Stimulated activated naive B cell treated with anti-CD40 and anti-IgM and Interleukin-4, amounts not matched to agents 10 μg/mL and 1 μg/mL and 100 μg/mL, for 72 hours (primary cell): ENCODE measurements around the gene KRTAP3-2.

Experiments used
- ATAC-seq, 2 donors: fragments of 150-1000 bp; cut with Tn5 transposase; replicated peaks; 2 replicates each; pipeline ENCODE4 v1.10.0; 2021; ENCODE audit warnings: moderate library complexity in 1 of 2
- DNase-seq: peaks from one replicate; pipeline ENCODE4 v3.0.0; 2021
- H3K27ac Mint-ChIP-seq: one replicate; pipeline ENCODE4 v1.8.0; 2022; ENCODE audit warnings: mild to moderate bottlenecking, mixed read lengths
- H3K27me3 Mint-ChIP-seq, 2 donors: one replicate each; pipeline ENCODE4 v1.8.0; 2022; ENCODE audit warnings: mixed read lengths in 2 of 2
- H3K36me3 Mint-ChIP-seq, 2 donors: one replicate each; pipeline ENCODE4 v1.8.0; 2022; ENCODE audit warnings: mixed read lengths in 2 of 2, mild to moderate bottlenecking in 1 of 2
- H3K4me1 Mint-ChIP-seq, 2 donors: one replicate each; pipeline ENCODE4 v1.8.0; 2022; ENCODE audit warnings: mixed read lengths in 2 of 2, mild to moderate bottlenecking in 1 of 2
- H3K4me3 Mint-ChIP-seq, 2 donors: one replicate each; pipeline ENCODE4 v1.8.0; 2022; ENCODE audit warnings: mild to moderate bottlenecking in 2 of 2, mixed read lengths in 2 of 2, moderate library complexity in 1 of 2
- H3K9me3 Mint-ChIP-seq, 2 donors: one replicate each; pipeline ENCODE4 v1.8.0; 2022; ENCODE audit warnings: mixed read lengths in 2 of 2, mild to moderate bottlenecking in 1 of 2

Gene KRTAP3-2

GRCh38 chr17:40996829-40997228, 2.9 kb downstream of the KRTAP3-2 start:
- no peak for ATAC-seq
- Mint-ChIP-seq H3K36me3 (peaks cover 0 to 2% of the 10 kb centered on the region in 2 donors), H3K27me3 (peaks cover 31 to 49% of the 10 kb centered on the region in 2 donors), H3K4me3 (no peak overlapping the region), H3K9me3 (no peaks in the 10 kb centered on the region), H3K27ac (no peak overlapping the region), H3K4me1 (no peaks in the 10 kb centered on the region)
- DNase-seq, result no peak

DNA sequence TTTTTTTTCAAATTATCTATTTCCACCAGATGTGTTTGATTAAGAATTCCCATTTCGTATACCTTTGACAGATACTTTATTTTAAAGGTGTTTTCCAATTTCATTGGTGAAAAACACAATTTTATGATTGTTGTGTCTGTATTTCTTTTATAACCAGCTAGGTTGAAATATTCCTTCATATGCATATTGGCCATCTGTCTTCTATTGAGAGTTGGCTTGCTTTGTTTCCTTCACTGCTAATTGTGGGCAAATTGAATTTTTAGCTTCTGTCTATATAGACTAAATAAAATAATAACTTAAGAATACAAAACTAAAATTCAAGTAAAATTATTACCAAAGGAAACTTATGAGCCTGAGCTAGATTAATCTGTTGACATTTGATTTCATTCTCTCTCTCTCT, 4.6 kb downstream of the KRTAP3-2 start:
- Mint-ChIP-seq H3K36me3 (peaks cover 0 to 2% of the 10 kb centered on the region in 2 donors), H3K27me3 (peaks cover 34 to 54% of the 10 kb centered on the region in 2 donors), H3K4me3 (no peak overlapping the region), H3K9me3 (no peaks in the 10 kb centered on the region), H3K27ac (no peak overlapping the region), H3K4me1 (no peaks in the 10 kb centered on the region)
- ATAC-seq, result no peak
- DNase-seq, result no peak

- H3K4me3 Mint-ChIP-seq, result no peak within 1 kb of the TSS
- DNase-seq (no peak), ATAC-seq (no peak)
- no peaks in the 10 kb centered on the region for H3K9me3 Mint-ChIP-seq
- peaks cover 0 to 2% of the 10 kb centered on the region in 2 donors for H3K36me3 Mint-ChIP-seq
- H3K27ac Mint-ChIP-seq, result no peak within 1 kb of the TSS
- H3K4me1 Mint-ChIP-seq, result no peaks in the 10 kb centered on the region
- H3K27me3 Mint-ChIP-seq, result peaks cover 27 to 47% of the 10 kb centered on the region in 2 donors
These were observed 5.9 kb downstream of the KRTAP3-2 start, which contains the start of gene KRTAP3-3 for GRCh38 chr17:40993839-40994238. TSS of gene KRTAP3-3 (minus strand) at chr17:40994164. CDS start at chr17:40994097, 67 bp downstream.

DNA sequence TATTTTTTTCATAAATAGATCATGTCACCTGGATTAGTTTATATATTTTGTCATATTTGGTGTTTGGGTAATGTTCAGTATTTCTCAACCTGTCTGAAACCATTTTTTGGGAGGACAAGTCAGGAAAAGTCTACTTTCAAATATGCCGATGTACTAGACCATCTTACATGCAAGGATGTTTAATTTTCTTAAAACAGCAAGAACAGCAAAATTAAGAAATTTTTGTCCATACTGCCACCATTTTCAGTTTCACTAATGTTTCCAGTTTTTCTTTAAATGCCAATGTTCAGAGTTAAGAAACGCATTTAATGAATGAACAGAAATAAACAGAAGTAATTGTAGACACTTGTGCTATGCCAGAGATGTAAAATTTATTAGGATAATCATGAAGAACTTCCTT, 6.6 kb downstream of the KRTAP3-2 start:
- no peak for ATAC-seq
- Mint-ChIP-seq H3K27ac (no peak overlapping the region), H3K4me1 (no peaks in the 10 kb centered on the region), H3K27me3 (peaks cover 27 to 43% of the 10 kb centered on the region in 2 donors), H3K36me3 (peaks cover 0 to 2% of the 10 kb centered on the region in 2 donors), H3K4me3 (no peak overlapping the region), H3K9me3 (no peaks in the 10 kb centered on the region)
- no peak for DNase-seq

GRCh38 chr17:40992666-40993065, 7.0 kb downstream of the KRTAP3-2 start:
- H3K4me1 Mint-ChIP-seq, result peaks cover 1 to 3% of the 10 kb centered on the region in 2 donors
- no peak overlapping the region for H3K27ac Mint-ChIP-seq
- ATAC-seq (no peak), DNase-seq (no peak)
- H3K9me3 Mint-ChIP-seq, result no peaks in the 10 kb centered on the region
- H3K27me3 Mint-ChIP-seq, result peaks cover 25 to 40% of the 10 kb centered on the region in 2 donors
- no peak overlapping the region for H3K4me3 Mint-ChIP-seq
- H3K36me3 Mint-ChIP-seq, result peaks cover 0 to 2% of the 10 kb centered on the region in 2 donors

DNA sequence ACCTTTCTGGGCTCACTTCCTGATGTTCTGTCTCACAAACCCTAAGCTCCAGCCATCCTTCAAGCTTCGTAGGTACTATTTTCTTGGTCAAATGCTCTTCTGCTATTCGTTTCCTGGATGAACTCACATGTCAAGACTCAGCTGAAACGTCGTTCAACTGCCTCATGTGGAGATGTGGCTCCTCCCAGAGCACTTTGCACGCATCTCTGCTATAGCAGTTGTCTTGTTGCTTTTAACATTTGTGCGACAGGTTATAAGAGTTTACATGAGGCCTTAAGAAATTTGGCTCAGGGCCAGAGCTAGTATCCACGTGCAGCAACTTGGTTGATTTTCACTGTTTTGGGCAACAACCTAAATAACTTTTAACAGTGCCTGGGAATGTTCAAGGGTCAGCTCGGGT, 12.8 kb downstream of the KRTAP3-2 start:
- H3K36me3 Mint-ChIP-seq, result no peaks in the 10 kb centered on the region
- H3K27ac Mint-ChIP-seq, result no peak overlapping the region
- no peak for DNase-seq
- H3K9me3 Mint-ChIP-seq, result no peaks in the 10 kb centered on the region
- peaks cover 3 to 7% of the 10 kb centered on the region in 2 donors for H3K4me1 Mint-ChIP-seq
- ATAC-seq, result no peak
- peaks cover 14 to 20% of the 10 kb centered on the region in 2 donors for H3K27me3 Mint-ChIP-seq
- H3K4me3 Mint-ChIP-seq, result no peak overlapping the region

DNA sequence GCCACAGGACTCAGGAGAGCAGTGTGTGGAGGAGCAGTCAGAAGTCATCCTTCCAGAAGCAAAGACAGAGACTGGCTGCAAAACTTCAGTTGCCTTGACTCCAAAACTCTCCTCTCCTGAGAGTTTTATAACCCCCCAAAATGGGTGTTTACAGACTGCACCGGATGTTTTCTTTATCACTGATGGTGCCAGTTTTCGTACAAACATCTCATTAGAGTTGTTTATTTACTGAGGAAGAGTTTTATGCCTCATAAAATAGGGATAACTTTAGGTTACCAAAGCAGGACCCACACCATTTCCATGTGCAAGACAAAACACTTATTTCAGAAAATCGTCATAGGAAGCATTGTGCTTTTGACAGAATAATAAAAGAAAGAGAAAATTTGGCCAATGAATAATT, 15.5 kb downstream of the KRTAP3-2 start, which contains the start of gene KRT40:
Gene KRT40 (minus strand): TSS at position 101 of the 400 bp plus-strand sequence. CDS start 53 bp downstream, at position 48.
- H3K4me1 Mint-ChIP-seq, result peaks cover 3 to 7% of the 10 kb centered on the region in 2 donors
- H3K9me3 Mint-ChIP-seq, result no peaks in the 10 kb centered on the region
- H3K27me3 Mint-ChIP-seq, result peaks cover 15 to 16% of the 10 kb centered on the region in 2 donors
- no peaks in the 10 kb centered on the region for H3K36me3 Mint-ChIP-seq
- no peak within 1 kb of the TSS for H3K27ac Mint-ChIP-seq
- no peak for ATAC-seq
- DNase-seq, result no peak
- no peak within 1 kb of the TSS for H3K4me3 Mint-ChIP-seq

GRCh38 chr17:40981115-40981514, 18.6 kb downstream of the KRTAP3-2 start:
- ATAC-seq, result no peak
- H3K4me1 Mint-ChIP-seq, result no peaks in the 10 kb centered on the region
- H3K4me3 Mint-ChIP-seq, result no peak overlapping the region

GRCh38 chr17:40980596-40980995, 19.1 kb downstream of the KRTAP3-2 start:
- H3K9me3 Mint-ChIP-seq, result no peaks in the 10 kb centered on the region
- ATAC-seq, result no peak
- peaks cover 20 to 25% of the 10 kb centered on the region in 2 donors for H3K27me3 Mint-ChIP-seq

More at GRCh38 chr17:40981115-40981514, 18.6 kb downstream of the KRTAP3-2 start:
- Mint-ChIP-seq H3K9me3 (no peaks in the 10 kb centered on the region), H3K27me3 (peaks cover 20 to 23% of the 10 kb centered on the region in 2 donors), H3K36me3 (no peaks in the 10 kb centered on the region), H3K27ac (no peak overlapping the region)
- DNase-seq, result no peak

GRCh38 chr17:40980117-40980516, 19.6 kb downstream of the KRTAP3-2 start:
- H3K27ac Mint-ChIP-seq, result no peak overlapping the region
- H3K36me3 Mint-ChIP-seq, result no peaks in the 10 kb centered on the region
- no peaks in the 10 kb centered on the region for H3K4me1 Mint-ChIP-seq
- no peak overlapping the region for H3K4me3 Mint-ChIP-seq
- DNase-seq (no peak), ATAC-seq (no peak)
- H3K27me3 Mint-ChIP-seq, result peaks cover 23 to 29% of the 10 kb centered on the region in 2 donors
- H3K9me3 Mint-ChIP-seq, result no peaks in the 10 kb centered on the region

More at GRCh38 chr17:40980596-40980995, 19.1 kb downstream of the KRTAP3-2 start:
- Mint-ChIP-seq H3K27ac (no peak overlapping the region), H3K4me1 (no peaks in the 10 kb centered on the region), H3K36me3 (no peaks in the 10 kb centered on the region), H3K4me3 (no peak overlapping the region)
- DNase-seq, result no peak

DNA sequence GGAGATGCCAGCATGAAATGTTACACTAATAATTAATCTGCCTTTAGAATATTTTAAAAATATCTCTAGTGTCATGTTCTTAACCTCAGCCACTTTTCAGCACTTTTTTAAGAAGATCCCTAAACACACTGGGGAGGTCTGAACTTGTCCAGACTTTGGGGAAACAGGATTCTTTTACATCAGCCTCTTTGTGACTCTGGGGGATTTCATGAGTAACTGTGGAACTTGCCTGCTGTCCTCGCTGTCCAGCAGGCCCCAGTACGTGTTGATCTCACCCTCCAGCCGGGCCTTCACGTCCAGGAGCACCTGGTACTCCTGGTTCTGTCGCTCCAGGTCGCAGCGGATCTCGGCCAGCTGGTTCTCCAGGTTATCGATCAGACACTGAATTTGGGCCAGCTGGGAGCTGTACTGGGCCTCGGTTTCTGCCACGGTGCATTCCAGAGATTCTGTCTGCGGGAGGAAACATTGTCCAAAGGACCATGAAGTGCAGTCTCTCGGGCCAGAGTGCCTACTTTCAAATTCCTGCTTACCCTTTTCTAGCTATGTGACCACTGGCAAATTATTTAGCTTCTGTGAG, 21.0 kb downstream of the KRTAP3-2 start:
- ATAC-seq (no peak), DNase-seq (no peak)
- Mint-ChIP-seq H3K27ac (no peak overlapping the region), H3K9me3 (no peaks in the 10 kb centered on the region), H3K27me3 (peaks cover 20 to 38% of the 10 kb centered on the region in 2 donors), H3K4me1 (no peaks in the 10 kb centered on the region), H3K4me3 (no peak overlapping the region), H3K36me3 (no peaks in the 10 kb centered on the region)

DNA sequence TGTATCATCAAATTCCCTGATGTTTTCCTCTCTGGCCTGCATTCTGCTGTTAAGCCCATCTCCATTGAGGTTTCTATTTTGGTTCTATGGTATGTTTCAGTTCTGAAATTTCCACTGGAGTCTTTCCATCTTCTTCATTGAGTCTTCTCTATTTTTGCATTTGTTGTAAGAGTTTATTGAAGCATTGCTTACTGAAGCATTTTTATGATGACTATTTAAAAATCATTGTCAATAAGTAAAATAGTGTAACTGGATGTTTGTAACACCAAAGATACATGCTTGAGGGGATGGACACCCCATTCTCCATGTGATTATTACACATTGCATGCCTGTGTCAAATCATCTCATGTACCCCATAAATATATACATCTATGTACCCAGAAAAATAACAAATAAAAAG, 24.2 kb downstream of the KRTAP3-2 start:
- Mint-ChIP-seq H3K36me3 (no peaks in the 10 kb centered on the region), H3K27me3 (peaks cover 13 to 40% of the 10 kb centered on the region in 2 donors), H3K27ac (no peak overlapping the region), H3K4me3 (no peak overlapping the region), H3K4me1 (no peaks in the 10 kb centered on the region), H3K9me3 (no peaks in the 10 kb centered on the region)
- ATAC-seq, result no peak
- no peak for DNase-seq

DNA sequence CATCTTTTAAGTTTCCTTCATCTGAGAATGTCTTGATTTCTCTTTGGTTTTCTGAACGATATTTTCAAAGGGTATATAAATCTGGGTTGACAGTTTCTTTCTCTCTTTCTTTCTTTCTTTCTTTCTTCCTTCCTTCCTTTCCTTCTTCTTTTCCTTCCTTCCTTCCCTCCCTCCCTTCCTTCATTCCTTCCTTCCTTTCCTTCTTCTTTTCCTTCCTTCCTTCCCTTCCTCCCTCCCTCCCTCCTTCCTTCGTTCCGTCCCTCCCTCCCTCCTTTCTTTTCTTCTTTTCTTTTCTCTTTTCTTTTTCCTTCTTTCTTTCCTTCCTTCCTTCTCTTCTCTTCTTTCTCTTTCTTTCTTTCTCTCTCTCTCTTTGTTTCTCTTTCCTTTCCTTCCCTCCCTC, 25.3 kb downstream of the KRTAP3-2 start:
- no peak overlapping the region for H3K4me3 Mint-ChIP-seq
- DNase-seq (no peak), ATAC-seq (no peak)
- no peaks in the 10 kb centered on the region for H3K9me3 Mint-ChIP-seq
- H3K4me1 Mint-ChIP-seq, result no peaks in the 10 kb centered on the region
- peaks cover 9 to 46% of the 10 kb centered on the region in 2 donors for H3K27me3 Mint-ChIP-seq
- no peaks in the 10 kb centered on the region for H3K36me3 Mint-ChIP-seq
- H3K27ac Mint-ChIP-seq, result no peak overlapping the region

DNA sequence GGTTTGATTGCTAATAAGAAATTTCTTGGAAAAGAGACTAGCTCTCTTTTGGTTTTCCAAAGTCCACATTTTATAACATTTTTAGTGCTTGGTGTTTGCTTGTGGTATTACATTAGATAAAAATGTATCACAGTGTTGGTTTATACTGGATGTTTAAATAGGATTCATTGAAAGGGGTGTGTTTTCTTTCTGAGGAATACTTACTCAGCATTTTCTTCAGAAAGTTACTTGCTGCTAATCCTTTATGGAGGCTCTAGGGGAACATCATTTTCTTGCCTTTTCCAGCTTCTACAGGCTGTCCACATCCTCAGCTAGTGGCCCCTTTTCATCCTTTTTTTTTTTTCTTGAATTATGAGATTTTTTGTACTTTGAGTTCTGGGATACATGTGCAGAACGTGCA, 32.1 kb downstream of the KRTAP3-2 start:
- ATAC-seq (no peak), DNase-seq (no peak)
- no peak overlapping the region for H3K4me3 Mint-ChIP-seq
- H3K4me1 Mint-ChIP-seq, result peaks cover 0 to 3% of the 10 kb centered on the region in 2 donors
- peaks cover 4 to 35% of the 10 kb centered on the region in 2 donors for H3K27me3 Mint-ChIP-seq
- H3K27ac Mint-ChIP-seq, result no peak overlapping the region
- H3K36me3 Mint-ChIP-seq, result no peaks in the 10 kb centered on the region
- H3K9me3 Mint-ChIP-seq, result peaks cover 2 to 3% of the 10 kb centered on the region in 2 donors

DNA sequence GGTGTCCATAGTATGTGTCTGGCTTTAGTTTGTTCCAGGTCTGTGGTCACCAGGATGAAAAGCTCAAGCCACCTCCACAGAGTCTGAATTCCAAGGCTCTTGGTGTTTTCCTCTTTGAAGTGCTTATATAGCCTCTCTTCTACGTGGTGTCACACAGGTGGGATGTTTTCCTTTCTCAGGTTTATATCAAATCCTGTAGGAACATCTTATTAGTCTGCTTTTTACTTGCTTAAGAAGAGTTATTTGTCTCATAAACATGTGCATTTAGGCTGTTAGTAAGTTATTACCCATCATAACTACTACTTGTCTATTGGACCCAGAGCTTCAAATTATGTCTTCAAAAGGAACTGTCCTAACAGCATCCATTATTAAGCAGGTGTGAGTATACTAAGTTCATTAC, 32.9 kb downstream of the KRTAP3-2 start, which contains the start of gene KRT39:
Gene KRT39 (minus strand): TSS at position 101 of the 400 bp plus-strand sequence. CDS start 92 bp downstream, at position 9.
- Mint-ChIP-seq H3K4me3 (no peak within 1 kb of the TSS), H3K27me3 (peaks cover 4 to 32% of the 10 kb centered on the region in 2 donors), H3K9me3 (peaks cover 2 to 3% of the 10 kb centered on the region in 2 donors), H3K27ac (no peak within 1 kb of the TSS), H3K36me3 (no peaks in the 10 kb centered on the region), H3K4me1 (peaks cover 0 to 3% of the 10 kb centered on the region in 2 donors)
- ATAC-seq (no peak), DNase-seq (no peak)
